M059J (cell line): ENCODE data around the gene LRRTM3. TPM values are rescaled to one million over a fixed set of nuclear protein-coding genes. Genes with fewer than 3 reads are reported as not detected.

Experiments used
- DNase-seq: peaks from one replicate; pipeline ENCODE4 v3.0.0-alpha.2; 2012; ENCODE audit warnings: low read depth
- total RNA-seq: library from RNA; depleted of rRNA; stranded (reverse); fragments of >200 nt; shearing (Covaris generic); gene quantifications from 2 replicates; pipeline ENCODE4 v1.2.3, GENCODE V29; 2014; rRNA removed

LRRTM3 gene
- not detected in 2 replicates for total RNA-seq

GRCh38 chr10:66925896-66926715 lies at the start of gene LRRTM3:
Gene LRRTM3 (plus strand): TSS chr10:66926036.
- DNase-seq = peak; percentile 66

GRCh38 chr10:66877361-66877760 lies 48.5 kb upstream of the LRRTM3 start:
- no peak for DNase-seq

DNA sequence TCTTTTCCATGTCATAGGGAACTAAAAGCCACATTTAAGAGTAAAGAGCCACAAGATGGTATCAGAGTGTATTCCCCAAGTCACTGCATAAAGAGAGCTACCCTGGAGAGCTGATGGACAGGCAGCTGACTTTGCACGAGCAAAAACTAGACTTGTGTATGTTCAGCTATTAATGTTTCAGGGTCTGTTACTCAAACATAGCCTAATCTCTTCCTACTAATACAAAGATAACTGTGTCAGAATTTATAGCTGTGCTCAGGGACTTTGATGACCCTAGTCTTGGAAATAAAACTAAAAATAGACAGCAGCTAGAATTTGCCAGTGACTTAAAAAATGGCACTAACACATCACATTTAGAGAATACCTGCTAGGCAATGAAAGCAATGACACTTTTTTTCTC lies 45.5 kb upstream of the LRRTM3 start:
- DNase-seq = no peak

- no peak for DNase-seq
Observed at GRCh38 chr10:66880826-66881225, 45.0 kb upstream of the LRRTM3 start.

DNA sequence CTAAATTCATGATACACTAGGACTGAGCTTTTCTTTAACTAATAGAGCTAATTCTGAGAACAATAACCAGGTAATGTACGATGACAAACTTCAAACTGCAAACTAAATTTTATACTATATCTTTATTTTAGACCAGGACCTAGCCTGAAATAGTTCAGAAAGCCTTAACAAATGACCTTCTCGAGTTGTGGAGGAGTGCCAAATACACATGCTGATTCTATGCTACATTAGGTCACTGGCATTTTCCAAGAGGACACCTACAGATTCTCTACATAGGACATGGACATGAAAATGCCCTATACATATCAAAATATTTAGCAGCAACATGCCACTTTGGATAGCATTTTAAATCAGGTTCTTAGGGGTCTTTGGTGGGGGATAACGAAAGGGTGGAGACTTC lies 44.0 kb upstream of the LRRTM3 start:
- no peak for DNase-seq

- no peak for DNase-seq
Observed at GRCh38 chr10:66882271-66882670, 43.6 kb upstream of the LRRTM3 start.

GRCh38 chr10:66886848-66887247 lies 39.0 kb upstream of the LRRTM3 start:
- DNase-seq = no peak

GRCh38 chr10:66888237-66888636 lies 37.6 kb upstream of the LRRTM3 start:
- no peak for DNase-seq

GRCh38 chr10:66892871-66893270 lies 33.0 kb upstream of the LRRTM3 start:
- DNase-seq = no peak

DNA sequence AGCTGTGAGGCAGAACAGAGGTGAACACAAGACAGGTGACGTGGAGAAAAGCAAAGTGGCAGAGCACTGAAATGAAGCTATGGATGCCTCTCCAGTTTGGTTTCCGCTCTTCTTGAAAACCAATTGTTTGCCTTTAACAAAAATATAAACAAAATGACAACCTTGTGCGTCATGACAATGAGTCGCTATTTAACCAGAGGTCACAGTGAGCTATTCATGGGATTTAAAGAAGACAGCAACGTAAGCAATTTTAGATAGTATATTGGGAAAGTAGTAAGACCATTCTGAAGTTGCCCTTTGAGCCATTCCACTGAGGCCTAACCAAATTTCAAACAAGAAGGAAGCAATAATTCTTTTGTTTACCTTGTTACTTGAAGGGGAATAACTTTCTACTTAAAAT lies 15.2 kb upstream of the LRRTM3 start:
- peak; percentile 19 for DNase-seq

GRCh38 chr10:66916030-66916429 lies 9.8 kb upstream of the LRRTM3 start:
- no peak for DNase-seq

DNA sequence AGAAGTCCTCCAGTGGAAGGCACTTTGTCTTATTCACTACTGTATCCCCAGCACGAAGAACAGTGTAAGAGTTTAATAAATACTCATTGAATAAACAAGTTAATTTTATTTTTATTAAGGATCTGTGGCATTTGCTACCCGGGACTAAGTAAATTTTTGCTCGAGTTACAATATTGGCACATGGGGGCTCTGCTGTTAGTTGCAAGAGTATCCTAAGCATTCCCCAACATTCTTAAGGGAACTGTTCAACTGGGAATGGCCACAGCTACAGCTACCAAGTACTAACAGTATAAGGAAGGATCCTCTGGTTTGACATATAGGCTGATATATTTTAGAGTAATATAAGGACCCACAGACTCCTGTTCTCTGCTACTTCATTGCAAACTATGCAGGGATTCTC lies 8.7 kb upstream of the LRRTM3 start:
- DNase-seq = no peak

DNA sequence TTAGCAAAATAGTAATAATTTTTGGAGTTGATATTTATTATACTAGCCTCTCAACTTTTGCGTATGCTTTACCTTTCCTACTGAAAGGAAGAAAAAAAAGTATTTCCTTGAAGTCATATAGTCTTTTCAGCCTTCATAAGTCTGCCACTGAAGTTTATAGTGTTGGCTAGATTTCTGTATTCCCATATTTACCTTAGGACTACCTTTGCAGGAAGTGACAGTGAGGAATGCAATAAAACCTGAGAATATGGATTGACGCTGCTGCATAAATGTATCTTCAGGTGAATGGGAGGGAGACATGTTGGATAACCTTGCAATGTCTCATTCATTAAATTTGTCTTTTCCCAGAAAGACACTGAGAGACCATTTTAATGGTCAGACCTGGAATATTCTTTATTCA lies 6.6 kb upstream of the LRRTM3 start:
- DNase-seq = no peak

GRCh38 chr10:66924674-66925345 lies 1.0 kb upstream of the LRRTM3 start:
- DNase-seq = no peak

GRCh38 chr10:66925373-66925772 lies 463 bp upstream of the LRRTM3 start:
- DNase-seq = no peak

DNA sequence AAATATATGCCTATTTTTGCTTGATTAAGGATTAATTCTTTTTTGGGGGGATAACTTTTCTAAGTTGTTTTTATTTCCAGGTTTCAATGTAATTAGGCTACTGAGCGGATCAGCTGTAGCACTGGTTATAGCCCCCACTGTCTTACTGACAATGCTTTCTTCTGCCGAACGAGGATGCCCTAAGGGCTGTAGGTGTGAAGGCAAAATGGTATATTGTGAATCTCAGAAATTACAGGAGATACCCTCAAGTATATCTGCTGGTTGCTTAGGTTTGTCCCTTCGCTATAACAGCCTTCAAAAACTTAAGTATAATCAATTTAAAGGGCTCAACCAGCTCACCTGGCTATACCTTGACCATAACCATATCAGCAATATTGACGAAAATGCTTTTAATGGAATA lies 1.0 kb downstream of the LRRTM3 start:
- no peak for DNase-seq

- no peak for DNase-seq
Observed at GRCh38 chr10:66927251-66927935, 1.6 kb downstream of the LRRTM3 start.

DNA sequence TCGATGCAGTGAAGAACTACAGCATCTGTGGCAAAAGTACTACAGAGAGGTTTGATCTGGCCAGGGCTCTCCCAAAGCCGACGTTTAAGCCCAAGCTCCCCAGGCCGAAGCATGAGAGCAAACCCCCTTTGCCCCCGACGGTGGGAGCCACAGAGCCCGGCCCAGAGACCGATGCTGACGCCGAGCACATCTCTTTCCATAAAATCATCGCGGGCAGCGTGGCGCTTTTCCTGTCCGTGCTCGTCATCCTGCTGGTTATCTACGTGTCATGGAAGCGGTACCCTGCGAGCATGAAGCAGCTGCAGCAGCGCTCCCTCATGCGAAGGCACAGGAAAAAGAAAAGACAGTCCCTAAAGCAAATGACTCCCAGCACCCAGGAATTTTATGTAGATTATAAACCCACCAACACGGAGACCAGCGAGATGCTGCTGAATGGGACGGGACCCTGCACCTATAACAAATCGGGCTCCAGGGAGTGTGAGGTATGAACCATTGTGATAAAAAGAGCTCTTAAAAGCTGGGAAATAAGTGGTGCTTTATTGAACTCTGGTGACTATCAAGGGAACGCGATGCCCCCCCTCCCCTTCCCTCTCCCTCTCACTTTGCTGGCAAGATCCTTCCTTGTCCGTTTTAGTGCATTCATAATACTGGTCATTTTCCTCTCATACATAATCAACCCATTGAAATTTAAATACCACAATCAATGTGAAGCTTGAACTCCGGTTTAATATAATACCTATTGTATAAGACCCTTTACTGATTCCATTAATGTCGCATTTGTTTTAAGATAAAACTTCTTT lies 2.3 kb downstream of the LRRTM3 start:
- peak; percentile 5 for DNase-seq

DNA sequence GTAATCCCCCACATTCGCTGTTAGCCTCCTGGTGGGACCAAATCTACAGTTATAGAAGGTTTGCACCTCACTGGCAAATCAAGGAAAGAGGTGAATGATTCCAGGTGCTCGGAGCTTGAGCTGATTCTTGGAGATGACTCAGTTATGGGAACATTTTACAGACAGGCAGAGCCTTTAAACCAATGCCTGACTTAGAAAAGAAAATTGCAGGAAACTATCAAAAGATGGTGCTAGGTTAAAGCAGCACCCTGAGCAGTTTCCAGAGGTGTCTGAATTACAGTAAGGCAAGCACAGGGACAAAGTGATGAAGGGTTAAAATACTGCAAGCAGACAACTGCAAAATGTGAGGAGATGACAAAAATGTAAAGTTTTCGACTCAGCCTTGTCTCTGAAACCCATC lies 2.9 kb downstream of the LRRTM3 start:
- no peak for DNase-seq

DNA sequence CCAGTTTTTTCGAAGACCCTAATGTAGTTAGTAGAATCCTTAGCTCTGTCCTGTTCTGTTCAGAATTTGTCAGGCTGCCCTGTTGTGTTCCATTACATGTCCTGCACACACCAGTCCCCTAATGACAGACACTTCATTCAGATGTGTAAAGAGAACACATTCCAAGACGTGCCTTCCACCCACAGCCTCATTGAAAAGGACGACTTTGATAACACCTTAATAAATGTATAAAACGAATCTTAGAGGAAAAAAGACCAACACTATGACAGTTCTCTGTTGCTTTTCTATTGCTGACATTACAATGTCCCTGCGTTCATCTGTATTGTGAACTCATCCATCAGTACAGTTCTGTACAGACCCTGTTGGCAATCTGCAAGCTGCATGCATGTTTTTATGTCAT lies 3.5 kb downstream of the LRRTM3 start:
- no peak for DNase-seq

DNA sequence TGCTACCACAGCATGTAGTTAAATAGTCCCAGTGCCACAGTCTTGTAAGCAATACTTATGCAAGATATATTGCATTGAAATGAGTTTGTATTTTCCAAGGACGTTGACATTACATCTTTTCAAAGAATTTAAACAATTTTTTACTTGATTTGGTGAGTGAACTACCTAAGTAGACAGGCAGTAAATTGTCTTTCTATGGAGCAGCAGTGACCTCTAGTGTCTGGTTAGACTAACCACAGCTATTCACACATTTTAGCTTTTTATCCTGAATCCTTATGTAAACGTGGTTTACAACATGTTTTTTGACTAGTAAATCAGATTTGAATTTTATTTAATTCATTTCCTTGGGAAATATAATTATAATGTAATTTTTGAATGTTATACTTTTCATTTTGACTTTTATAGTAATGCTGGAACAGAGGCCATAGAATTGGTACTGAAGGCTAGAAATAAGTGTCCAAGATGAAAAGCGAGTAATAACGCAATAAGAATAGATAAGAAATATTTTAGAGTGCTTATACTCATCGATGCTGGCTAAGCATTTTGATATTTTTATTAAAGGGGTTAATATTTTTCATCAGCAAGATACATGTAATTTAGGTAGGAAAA lies 5.6 kb downstream of the LRRTM3 start:
- DNase-seq = peak; percentile 50

DNA sequence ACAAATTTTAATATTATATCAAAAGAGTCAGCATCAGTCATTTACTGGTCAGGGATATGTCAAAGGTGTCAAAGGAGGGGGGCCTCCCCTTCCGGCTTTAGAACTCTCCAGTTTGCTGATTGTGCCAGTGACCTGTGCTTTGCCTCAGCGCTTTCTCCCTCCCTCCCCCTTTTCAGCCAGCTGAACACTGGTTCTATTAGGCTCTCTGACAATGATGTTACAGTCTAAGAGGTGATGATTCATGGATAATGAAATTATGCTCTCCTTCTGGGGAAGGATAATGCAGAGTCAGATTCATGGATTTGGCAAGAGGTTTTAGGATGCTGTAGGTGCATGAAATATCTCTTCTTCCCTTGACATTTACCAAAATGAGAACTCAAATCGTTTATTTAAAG lies 6.1 kb downstream of the LRRTM3 start:
- DNase-seq = no peak
